HepG2 (cell line): ENCODE results near the gene POLR2H. TPM values are rescaled to one million over a fixed set of nuclear protein-coding genes. Genes with fewer than 3 reads are reported as not detected.

Experiments used
- FOXA1 ChIP-seq, 2 experiments: fragments of 450-650 bp in 1 of 2; sonication (generic) in 1 of 2; formaldehyde crosslinking in 1 of 2; IDR thresholded peaks; 2 replicates each; pipeline versions ENCODE4 v1.4.0 to v1.6.1; 2016 to 2020; ENCODE audit warnings: missing genetic modification reagents in 1 of 2
- HNRNPL ChIP-seq: fragments of 200-400 bp; formaldehyde crosslinking; IDR thresholded peaks from 2 replicates; pipeline ENCODE4 v1.6.1; 2017; ENCODE audit warnings: mild to moderate bottlenecking, low read depth, low read length
- NFIB ChIP-seq: sonication (generic); formaldehyde crosslinking; IDR thresholded peaks from 2 replicates; pipeline ENCODE4 v1.9.0; 2021; ENCODE audit warnings: missing genetic modification reagents, mild to moderate bottlenecking, borderline replicate concordance
- RBAK ChIP-seq: sonication (generic); formaldehyde crosslinking; IDR thresholded peaks from 2 replicates; pipeline ENCODE4 v1.5.1; 2020; ENCODE audit warnings: mild to moderate bottlenecking, missing genetic modification reagents
- SYNCRIP ChIP-seq: fragments of 200-400 bp; formaldehyde crosslinking; IDR thresholded peaks from 2 replicates; pipeline ENCODE4 v1.6.1; 2018; ENCODE audit warnings: mild to moderate bottlenecking, low read depth, low read length; ENCODE audit not compliant: insufficient read depth
- ZNF350 ChIP-seq: sonication (generic); formaldehyde crosslinking; IDR thresholded peaks from 2 replicates; pipeline ENCODE4 v1.4.0; 2020; ENCODE audit warnings: mild to moderate bottlenecking, low read depth, missing genetic modification reagents, borderline replicate concordance
- ZNF615 ChIP-seq: sonication (generic); formaldehyde crosslinking; IDR thresholded peaks from 2 replicates; pipeline ENCODE4 v1.5.0; 2020; ENCODE audit warnings: mild to moderate bottlenecking, missing genetic modification reagents, borderline replicate concordance
- ZSCAN25 ChIP-seq: sonication (generic); formaldehyde crosslinking; IDR thresholded peaks from 2 replicates; pipeline ENCODE4 v1.8.0; 2022; ENCODE audit warnings: mild to moderate bottlenecking, missing genetic modification reagents
- polyA plus RNA-seq, 8 experiments: library from polyadenylated mRNA; depleted of rRNA in 3 of 8; stranded (reverse) in 7 of 8; unstranded in 1 of 8; fragments of >200 nt; fragmentation: Illumina TruSeq in 4 of 8; extraction: Trizol in 4 of 8; gene quantifications; 2 replicates each; pipeline versions ENCODE4 v1.2.1 to v1.2.3, GENCODE V29; 2011 to 2016; ENCODE audit warnings: low read depth in 4 of 8, missing spikeins in 1 of 8, mixed read lengths in 1 of 8; ENCODE audit not compliant: insufficient read depth in 1 of 8
- total RNA-seq, 5 experiments: library from RNA; depleted of rRNA; stranded (reverse); fragments of >200 nt; fragmentation: Illumina TruSeq; extraction: Trizol; gene quantifications; 2 replicates each; pipeline ENCODE4 v1.2.3, GENCODE V29; 2016; ENCODE audit warnings: low read depth in 1 of 5
- TF ChIP-seq, protein P1 (sequence below): sonication (generic); formaldehyde crosslinking; IDR thresholded peaks from 2 replicates; pipeline ENCODE4 v1.4.0; 2020; ENCODE audit warnings: missing genetic modification reagents, borderline replicate concordance
- TF ChIP-seq, protein P2 (sequence below), 2 experiments: fragments of 450-650 bp in 1 of 2; sonication (generic) in 1 of 2; formaldehyde crosslinking in 1 of 2; IDR thresholded peaks; 2 replicates each; pipeline versions ENCODE4 v1.6.1 to v1.8.0; 2016 to 2022; ENCODE audit warnings: antibody characterized with exemption in 1 of 2, mild to moderate bottlenecking in 1 of 2, missing genetic modification reagents in 1 of 2

POLR2H gene
- total and polyA plus RNA-seq, 2 of the 13 experiments (the other 11 are each of a cell fraction or from before 2014, with no cell fraction given): 118 to 194 TPM

DNA sequence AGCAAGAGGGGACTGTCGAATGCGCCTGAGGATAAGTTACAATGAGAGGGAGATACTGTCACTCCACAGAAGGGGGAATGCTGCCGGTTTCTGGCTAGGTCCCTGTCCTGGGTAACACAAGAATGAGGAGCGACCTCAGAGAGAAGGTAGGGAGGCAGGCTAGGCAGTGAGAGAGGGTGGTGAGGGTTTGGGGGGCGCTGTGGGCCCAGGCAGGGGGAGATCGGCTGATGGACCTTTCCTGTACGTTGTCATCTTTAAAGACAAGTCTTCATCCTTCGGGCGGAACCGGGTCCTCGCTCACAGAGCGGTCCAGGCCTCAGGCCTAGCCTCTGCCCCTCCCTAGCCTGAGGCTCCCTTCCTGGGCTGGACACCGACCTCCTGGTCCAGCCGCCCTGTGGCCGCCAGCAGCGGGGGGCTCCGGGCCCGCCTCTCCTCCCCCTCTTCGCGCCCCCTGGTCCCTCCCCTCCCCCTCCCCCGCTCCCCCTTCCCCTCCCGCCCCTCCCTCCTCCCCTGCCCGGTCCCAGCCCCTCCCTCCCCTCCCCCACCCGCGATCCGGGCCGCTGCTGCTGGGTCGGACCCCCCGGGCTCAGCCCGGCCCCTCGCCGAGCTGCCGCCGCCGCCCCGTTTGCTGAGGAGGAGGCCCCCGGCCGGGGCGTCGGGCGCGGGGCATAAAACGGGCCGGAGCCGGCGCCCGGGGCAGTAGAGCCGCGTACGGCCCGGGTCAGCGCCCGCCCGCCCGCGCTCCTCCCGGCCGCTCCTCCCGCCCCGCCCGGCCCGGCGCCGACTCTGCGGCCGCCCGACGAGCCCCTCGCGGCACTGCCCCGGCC, 18.1 kb downstream of the POLR2H start, which contains the start of gene CHRD (continued):
- TF ChIP-seq, protein P1, sequence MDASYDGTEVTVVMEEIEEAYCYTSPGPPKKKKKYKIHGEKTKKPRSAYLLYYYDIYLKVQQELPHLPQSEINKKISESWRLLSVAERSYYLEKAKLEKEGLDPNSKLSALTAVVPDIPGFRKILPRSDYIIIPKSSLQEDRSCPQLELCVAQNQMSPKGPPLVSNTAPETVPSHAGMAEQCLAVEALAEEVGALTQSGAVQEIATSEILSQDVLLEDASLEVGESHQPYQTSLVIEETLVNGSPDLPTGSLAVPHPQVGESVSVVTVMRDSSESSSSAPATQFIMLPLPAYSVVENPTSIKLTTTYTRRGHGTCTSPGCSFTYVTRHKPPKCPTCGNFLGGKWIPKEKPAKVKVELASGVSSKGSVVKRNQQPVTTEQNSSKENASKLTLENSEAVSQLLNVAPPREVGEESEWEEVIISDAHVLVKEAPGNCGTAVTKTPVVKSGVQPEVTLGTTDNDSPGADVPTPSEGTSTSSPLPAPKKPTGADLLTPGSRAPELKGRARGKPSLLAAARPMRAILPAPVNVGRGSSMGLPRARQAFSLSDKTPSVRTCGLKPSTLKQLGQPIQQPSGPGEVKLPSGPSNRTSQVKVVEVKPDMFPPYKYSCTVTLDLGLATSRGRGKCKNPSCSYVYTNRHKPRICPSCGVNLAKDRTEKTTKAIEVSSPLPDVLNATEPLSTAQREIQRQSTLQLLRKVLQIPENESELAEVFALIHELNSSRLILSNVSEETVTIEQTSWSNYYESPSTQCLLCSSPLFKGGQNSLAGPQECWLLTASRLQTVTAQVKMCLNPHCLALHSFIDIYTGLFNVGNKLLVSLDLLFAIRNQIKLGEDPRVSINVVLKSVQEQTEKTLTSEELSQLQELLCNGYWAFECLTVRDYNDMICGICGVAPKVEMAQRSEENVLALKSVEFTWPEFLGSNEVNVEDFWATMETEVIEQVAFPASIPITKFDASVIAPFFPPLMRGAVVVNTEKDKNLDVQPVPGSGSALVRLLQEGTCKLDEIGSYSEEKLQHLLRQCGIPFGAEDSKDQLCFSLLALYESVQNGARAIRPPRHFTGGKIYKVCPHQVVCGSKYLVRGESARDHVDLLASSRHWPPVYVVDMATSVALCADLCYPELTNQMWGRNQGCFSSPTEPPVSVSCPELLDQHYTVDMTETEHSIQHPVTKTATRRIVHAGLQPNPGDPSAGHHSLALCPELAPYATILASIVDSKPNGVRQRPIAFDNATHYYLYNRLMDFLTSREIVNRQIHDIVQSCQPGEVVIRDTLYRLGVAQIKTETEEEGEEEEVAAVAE (CRISPR knock-in tag): no peak
- TF ChIP-seq NFIB (CRISPR knock-in tag) (no peak), HNRNPL (no peak), ZNF615 (CRISPR knock-in tag) (no peak), SYNCRIP (no peak), RBAK (CRISPR knock-in tag) (no peak), FOXA1 (IDR thresholded peaks at IDR 0.05) (no peak), FOXA1 (CRISPR knock-in tag; IDR thresholded peaks at IDR 0.05) (no peak), ZSCAN25 (peak; percentile 66; the same call in 1 of the 2 replicates), ZNF350 (CRISPR knock-in tag) (no peak)
- TF ChIP-seq, protein P2, sequence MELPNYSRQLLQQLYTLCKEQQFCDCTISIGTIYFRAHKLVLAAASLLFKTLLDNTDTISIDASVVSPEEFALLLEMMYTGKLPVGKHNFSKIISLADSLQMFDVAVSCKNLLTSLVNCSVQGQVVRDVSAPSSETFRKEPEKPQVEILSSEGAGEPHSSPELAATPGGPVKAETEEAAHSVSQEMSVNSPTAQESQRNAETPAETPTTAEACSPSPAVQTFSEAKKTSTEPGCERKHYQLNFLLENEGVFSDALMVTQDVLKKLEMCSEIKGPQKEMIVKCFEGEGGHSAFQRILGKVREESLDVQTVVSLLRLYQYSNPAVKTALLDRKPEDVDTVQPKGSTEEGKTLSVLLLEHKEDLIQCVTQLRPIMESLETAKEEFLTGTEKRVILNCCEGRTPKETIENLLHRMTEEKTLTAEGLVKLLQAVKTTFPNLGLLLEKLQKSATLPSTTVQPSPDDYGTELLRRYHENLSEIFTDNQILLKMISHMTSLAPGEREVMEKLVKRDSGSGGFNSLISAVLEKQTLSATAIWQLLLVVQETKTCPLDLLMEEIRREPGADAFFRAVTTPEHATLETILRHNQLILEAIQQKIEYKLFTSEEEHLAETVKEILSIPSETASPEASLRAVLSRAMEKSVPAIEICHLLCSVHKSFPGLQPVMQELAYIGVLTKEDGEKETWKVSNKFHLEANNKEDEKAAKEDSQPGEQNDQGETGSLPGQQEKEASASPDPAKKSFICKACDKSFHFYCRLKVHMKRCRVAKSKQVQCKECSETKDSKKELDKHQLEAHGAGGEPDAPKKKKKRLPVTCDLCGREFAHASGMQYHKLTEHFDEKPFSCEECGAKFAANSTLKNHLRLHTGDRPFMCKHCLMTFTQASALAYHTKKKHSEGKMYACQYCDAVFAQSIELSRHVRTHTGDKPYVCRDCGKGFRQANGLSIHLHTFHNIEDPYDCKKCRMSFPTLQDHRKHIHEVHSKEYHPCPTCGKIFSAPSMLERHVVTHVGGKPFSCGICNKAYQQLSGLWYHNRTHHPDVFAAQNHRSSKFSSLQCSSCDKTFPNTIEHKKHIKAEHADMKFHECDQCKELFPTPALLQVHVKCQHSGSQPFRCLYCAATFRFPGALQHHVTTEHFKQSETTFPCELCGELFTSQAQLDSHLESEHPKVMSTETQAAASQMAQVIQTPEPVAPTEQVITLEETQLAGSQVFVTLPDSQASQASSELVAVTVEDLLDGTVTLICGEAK (IDR thresholded peaks at IDR 0.05): no peak
- TF ChIP-seq, protein P2 (CRISPR knock-in tag; IDR thresholded peaks at IDR 0.05): no peak
